GM23338 (cell line): ENCODE measurements around the gene JAK2. TPM values are rescaled to one million over a fixed set of nuclear protein-coding genes. Genes with fewer than 3 reads are reported as not detected.

Source experiments
- ATAC-seq: fragments of 200-7000 bp; cut with Tn5 transposase; 3 replicates; pipeline ENCODE4 v1.9.1; 2020
- DNase-seq: peaks from one replicate; pipeline ENCODE4 v3.0.0-alpha.2; 2015; ENCODE audit warnings: low spot score
- H2AFZ ChIP-seq: fragments of 200-600 bp; sonication (generic); 2 replicates; pipeline ENCODE4 v1.8.0; 2016; ENCODE audit warnings: antibody characterized with exemption, mild to moderate bottlenecking, moderate library complexity
- H3F3A ChIP-seq: fragments of 200-600 bp; sonication (generic); replicated peaks from 2 replicates; pipeline ENCODE4 v1.8.0; 2017; ENCODE audit warnings: antibody characterized with exemption, mixed run types, low read depth
- H3K27ac ChIP-seq: fragments of 200-600 bp; sonication (generic); 2 replicates; pipeline ENCODE4 v1.6.1; 2016; ENCODE audit warnings: low read depth
- H3K27me3 ChIP-seq: fragments of 200-600 bp; sonication (generic); 2 replicates; pipeline ENCODE4 v1.8.0; 2016; ENCODE audit warnings: mild to moderate bottlenecking, mixed run types, moderate library complexity; ENCODE audit not compliant: insufficient read depth
- H3K36me3 ChIP-seq: fragments of 200-600 bp; sonication (generic); 2 replicates; pipeline ENCODE4 v1.8.0; 2016; ENCODE audit warnings: mild to moderate bottlenecking; ENCODE audit not compliant: insufficient read depth
- H3K4me1 ChIP-seq: fragments of 200-600 bp; sonication (generic); 2 replicates; pipeline ENCODE4 v1.8.0; 2016; ENCODE audit warnings: mild to moderate bottlenecking, moderate library complexity; ENCODE audit not compliant: insufficient read depth
- H3K4me2 ChIP-seq: fragments of 200-600 bp; sonication (generic); 2 replicates; pipeline ENCODE4 v1.7.1; 2017; ENCODE audit warnings: mixed run types
- H3K4me3 ChIP-seq: fragments of 200-600 bp; sonication (generic); 2 replicates; pipeline ENCODE4 v1.6.1; 2016; ENCODE audit warnings: mixed run types
- H3K79me2 ChIP-seq: fragments of 200-600 bp; sonication (generic); replicated peaks from 2 replicates; pipeline ENCODE4 v1.8.0; 2017; ENCODE audit warnings: mild to moderate bottlenecking; ENCODE audit not compliant: insufficient read depth
- H3K9me2 ChIP-seq: fragments of 200-600 bp; sonication (generic); 2 replicates; pipeline ENCODE4 v1.8.0; 2017; ENCODE audit not compliant: insufficient read depth
- H4K20me1 ChIP-seq: fragments of 200-600 bp; sonication (generic); replicated peaks from 2 replicates; pipeline ENCODE4 v1.8.0; 2017; ENCODE audit warnings: mild to moderate bottlenecking; ENCODE audit not compliant: insufficient read depth
- H3K27ac Mint-ChIP-seq: 2 replicates; pipeline ENCODE4 v1.8.0; 2020; ENCODE audit warnings: inconsistent platforms, mild to moderate bottlenecking, moderate library complexity, mixed read lengths
- H3K27me3 Mint-ChIP-seq: 3 replicates; pipeline ENCODE4 v1.8.0; 2022; ENCODE audit warnings: low read depth, mild to moderate bottlenecking, moderate library complexity, mixed read lengths, inconsistent platforms; ENCODE audit not compliant: insufficient read depth, poor library complexity
- H3K36me3 Mint-ChIP-seq: 3 replicates; pipeline ENCODE4 v1.8.0; 2021; ENCODE audit warnings: low read depth, mild to moderate bottlenecking, inconsistent platforms, moderate library complexity, mixed read lengths
- H3K4me1 Mint-ChIP-seq: 3 replicates; pipeline ENCODE4 v1.8.0; 2020; ENCODE audit warnings: mild to moderate bottlenecking, inconsistent platforms, mixed read lengths
- H3K4me3 Mint-ChIP-seq: 3 replicates; pipeline ENCODE4 v1.8.0; 2021; ENCODE audit warnings: moderate library complexity, mild to moderate bottlenecking, inconsistent platforms, mixed read lengths
- H3K9me3 Mint-ChIP-seq: 3 replicates; pipeline ENCODE4 v1.8.0; 2020; ENCODE audit warnings: moderate library complexity, mild to moderate bottlenecking, inconsistent platforms, mixed read lengths
- CTCF ChIP-seq, 2 experiments: fragments of 200-600 bp in 1 of 2; sonication (generic) in 1 of 2; conservative IDR thresholded peaks; 2 replicates each; pipeline versions ENCODE4 v1.5.1 to v1.6.1; 2016 to 2017; ENCODE audit warnings: antibody characterized with exemption in 2 of 2, low read depth in 2 of 2, mild to moderate bottlenecking in 2 of 2, moderate library complexity in 1 of 2
- ETS1 ChIP-seq: IDR thresholded peaks from 2 replicates; pipeline ENCODE4 v1.6.1; 2016; ENCODE audit warnings: antibody characterized with exemption
- POLR2AphosphoS5 ChIP-seq: IDR thresholded peaks from 2 replicates; pipeline ENCODE4 v1.6.1; 2016; ENCODE audit warnings: antibody characterized with exemption, low read depth
- ZNF462 ChIP-seq: fragments of 250-450 bp; sonication (Bioruptor Pico); IDR thresholded peaks from 2 replicates; pipeline ENCODE4 v1.5.0; 2020; ENCODE audit warnings: mild to moderate bottlenecking, moderate library complexity
- long read RNA-seq: library from polyadenylated mRNA; unstranded; transcript quantifications from one replicate; pipeline ENCODE4 v2.0.0, GENCODE V29; 2020; ENCODE audit not compliant: unreplicated experiment
- polyA plus RNA-seq: library from polyadenylated mRNA; unstranded; fragments of >200 nt; fragmentation: Nextera tagmentation; extraction: Ambion mirVana; gene quantifications from 2 replicates; pipeline ENCODE4 v1.2.1, GENCODE V29; 2016
- total RNA-seq: library from RNA; depleted of rRNA; stranded (reverse); fragments of >200 nt; shearing (Covaris generic); gene quantifications from 2 replicates; pipeline ENCODE4 v1.2.3, GENCODE V29; 2014; rRNA removed

The JAK2 gene
- total RNA-seq (1.5 and 3.0 TPM in 2 replicates), polyA plus RNA-seq (0.52 and 1.1 TPM in 2 replicates)
- long read RNA-seq: 0 reads

GRCh38 chr9:4984621-4985385 is at the start of gene JAK2:
JAK2 (plus strand) TSS chr9:4985272; CDS start chr9:5021988, 36,716 bp downstream.
- Histone ChIP-seq H3K79me2 (peaks cover 8% of the 10 kb centered on the region), H3K36me3 (no peaks in the 10 kb centered on the region), H3K4me1 (peaks cover 17% of the 10 kb centered on the region), H3K9me2 (no peaks in the 10 kb centered on the region), H3K4me3 (peak within 1 kb of the TSS; percentile 80), H2AFZ (peak within 1 kb of the TSS; percentile 98), H3K4me2 (peak within 1 kb of the TSS; percentile 96), H3K27me3 (peaks cover 18% of the 10 kb centered on the region), H4K20me1 (no peaks in the 10 kb centered on the region; the same call in 1 of the 2 replicates), H3F3A (no peaks in the 10 kb centered on the region; the same call in 1 of the 2 replicates), H3K27ac (peak within 1 kb of the TSS; percentile 83; the same call in 1 of the 2 replicates)
- Mint-ChIP-seq H3K9me3 (no peaks in the 10 kb centered on the region; the same call in 2 of the 3 replicates), H3K36me3 (no peaks in the 10 kb centered on the region; the same call in 2 of the 3 replicates), H3K4me1 (peaks cover 16% of the 10 kb centered on the region), H3K27me3 (peaks cover 12% of the 10 kb centered on the region), H3K4me3 (peak within 1 kb of the TSS; percentile 91), H3K27ac (peak within 1 kb of the TSS; percentile 82; the same call in 1 of the 2 replicates)
- peak; percentile 40; the same call in 1 of the 2 replicates for TF ChIP-seq ETS1
- peak; percentile 22 to 61; a peak in 2 of 4 replicates for TF ChIP-seq CTCF (conservative IDR thresholded peaks at IDR 0.05; ENCODE audit: low read depth in 2 of 2)
- TF ChIP-seq ZNF462: no peak
- peak; percentile 74 for TF ChIP-seq POLR2AphosphoS5
- DNase-seq: peak; percentile 90
- peak; percentile 85 for ATAC-seq
